Right ventricle myocardium superior (tissue), 1 donor: Measurements from ENCODE around the gene NME9. TPM values are rescaled to one million over a fixed set of nuclear protein-coding genes. Genes with fewer than 3 reads are reported as not detected.
"Not testable (repeated sequence)": the region's sequence is repeated elsewhere in the genome, so short reads cannot be mapped to it uniquely, and the experiment has no call there.

Experiments used
- ATAC-seq: fragments of 200-7000 bp; cut with Tn5 transposase; one replicate; pipeline ENCODE4 v1.9.1; 2020; ENCODE audit warnings: mild to moderate bottlenecking; ENCODE audit not compliant: poor library complexity
- DNase-seq: peaks from one replicate; pipeline ENCODE4 v3.0.0-alpha.2; 2020
- intact Hi-C: fragments of 100-400 bp; cut with DNase I; formaldehyde crosslinking; loops from one replicate; pipeline ENCODE4 v1.11.2; 2022
- long read RNA-seq: library from polyadenylated mRNA; unstranded; transcript quantifications from one replicate; pipeline ENCODE4 v2.0.0, GENCODE V29; 2021
- total RNA-seq: library from RNA; stranded (reverse); fragmentation: NEBNext Ultra II Directional; extraction: Animal tissue kit (Norgen Biotek cat#: 25700); gene quantifications from one replicate; pipeline ENCODE4 v1.2.1, GENCODE V29; 2021
- donor health status: DM: no; HTN: yes; CAD: no; lungs with severe emphysema.

NME9 gene, protein sequence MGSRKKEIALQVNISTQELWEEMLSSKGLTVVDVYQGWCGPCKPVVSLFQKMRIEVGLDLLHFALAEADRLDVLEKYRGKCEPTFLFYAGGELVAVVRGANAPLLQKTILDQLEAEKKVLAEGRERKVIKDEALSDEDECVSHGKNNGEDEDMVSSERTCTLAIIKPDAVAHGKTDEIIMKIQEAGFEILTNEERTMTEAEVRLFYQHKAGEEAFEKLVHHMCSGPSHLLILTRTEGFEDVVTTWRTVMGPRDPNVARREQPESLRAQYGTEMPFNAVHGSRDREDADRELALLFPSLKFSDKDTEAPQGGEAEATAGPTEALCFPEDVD
- total RNA-seq = not detected
- long read RNA-seq = 0 reads

DNA sequence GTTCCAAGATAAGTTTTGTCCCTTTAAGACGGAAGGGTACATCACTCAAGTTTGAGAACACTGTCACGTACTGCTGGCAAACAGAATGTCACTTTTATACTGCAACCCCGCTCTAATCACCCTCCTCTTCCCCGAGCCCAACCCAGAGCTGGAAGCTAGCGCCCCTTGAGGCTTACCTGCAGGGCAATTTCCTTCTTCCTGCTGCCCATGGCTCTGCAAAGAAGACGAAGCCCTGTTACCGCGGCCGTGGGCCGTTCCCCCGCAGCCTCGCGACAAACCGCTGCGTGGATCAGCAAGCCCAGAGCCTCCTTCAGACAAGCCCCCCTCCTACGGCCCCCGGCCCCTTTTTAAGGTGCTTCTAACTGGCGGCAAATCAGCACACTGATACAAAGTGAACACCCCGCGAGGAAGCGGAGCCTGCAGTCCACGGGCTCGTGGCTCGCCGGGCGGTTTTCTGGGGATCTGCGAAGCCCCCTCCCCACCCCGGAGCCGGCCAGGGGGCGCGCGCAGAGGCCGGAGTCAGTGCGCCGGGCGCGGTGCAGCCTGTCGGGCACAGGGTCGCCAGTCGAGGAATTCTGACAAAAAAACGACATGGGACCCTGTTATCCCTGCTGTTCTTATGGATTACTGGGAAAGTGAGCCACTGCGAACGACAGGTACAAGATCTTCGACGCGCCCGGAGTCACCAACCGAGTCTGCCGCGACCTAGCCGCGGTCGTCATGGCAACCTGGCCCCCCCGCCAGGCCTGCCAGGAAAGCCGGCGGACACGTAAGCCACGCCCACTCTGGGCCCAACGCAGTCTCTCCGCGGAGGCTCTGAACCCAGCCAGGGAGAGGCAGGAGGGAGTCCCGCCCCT, at the start of gene NME9:
Gene NME9 (minus strand): TSS at position 725 of the 857 bp plus-strand sequence. CDS start 516 bp downstream, at position 209.
- peak; percentile 93 for DNase-seq
- ATAC-seq = peak; percentile 94
- intact Hi-C loops = no loop called here

DNA sequence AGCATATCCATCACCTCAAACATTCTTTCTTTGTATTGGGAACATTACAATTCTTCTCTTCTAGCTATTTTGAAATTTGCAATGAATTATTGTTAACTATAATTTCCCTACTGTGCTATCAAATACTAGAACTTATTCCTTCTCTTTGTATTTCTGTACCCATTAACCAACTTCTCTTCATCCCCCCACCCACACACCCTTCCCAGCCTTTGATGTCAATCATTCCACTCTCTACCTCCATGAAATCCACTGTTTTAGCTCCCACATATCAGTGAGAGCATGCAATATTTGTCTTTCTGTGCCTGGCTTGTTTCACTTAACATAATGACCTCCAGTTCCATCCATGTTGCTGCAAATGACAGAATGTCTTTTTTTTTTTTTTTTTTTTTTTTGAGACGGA, 49.3 kb upstream of the NME9 start:
- intact Hi-C loops = no loop called here
- ATAC-seq = no peak
- no peak for DNase-seq

DNA sequence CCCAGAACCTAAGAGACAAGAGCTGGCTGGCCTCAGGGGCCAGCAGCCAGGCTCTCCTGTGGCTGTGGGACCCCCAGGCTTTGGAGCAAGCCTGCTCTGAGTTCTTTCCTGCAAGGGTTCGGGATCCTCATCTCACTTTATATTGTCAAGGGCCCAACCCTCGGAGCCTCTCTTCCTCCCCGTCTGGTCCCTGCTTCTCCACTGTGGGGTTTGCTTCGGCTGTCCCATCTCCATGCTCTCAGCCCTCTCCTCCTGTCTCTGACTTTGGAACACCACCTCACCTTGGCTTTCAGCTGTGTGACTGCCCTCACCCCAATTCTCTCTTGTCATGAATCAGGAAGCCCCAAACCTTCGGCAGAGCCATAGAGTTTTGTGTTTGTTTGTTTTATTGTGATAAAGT, 48.7 kb upstream of the NME9 start:
- DNase-seq = no peak
- intact Hi-C loops = no loop called here
- ATAC-seq = no peak

DNA sequence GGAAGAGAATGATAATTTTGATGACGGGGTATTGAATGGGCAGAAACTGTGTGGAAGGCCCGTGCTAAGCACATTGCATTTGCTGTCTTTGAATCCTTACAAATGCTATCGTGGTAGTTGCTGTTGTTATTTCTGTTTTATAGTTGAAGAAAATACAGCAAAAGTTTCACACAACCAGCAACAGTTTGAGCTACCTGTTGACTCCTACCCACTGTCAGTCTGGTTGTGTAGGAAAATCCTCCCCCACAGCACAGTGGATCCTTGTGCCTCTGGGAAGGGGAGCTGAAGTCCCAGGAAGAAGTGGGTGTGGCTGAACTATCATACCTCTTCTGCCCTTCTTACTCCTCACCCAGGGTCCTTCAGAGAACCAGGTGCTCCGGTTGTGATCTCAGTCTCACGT, 48.2 kb upstream of the NME9 start:
- intact Hi-C loops = no loop called here
- DNase-seq = no peak
- no peak for ATAC-seq

DNA sequence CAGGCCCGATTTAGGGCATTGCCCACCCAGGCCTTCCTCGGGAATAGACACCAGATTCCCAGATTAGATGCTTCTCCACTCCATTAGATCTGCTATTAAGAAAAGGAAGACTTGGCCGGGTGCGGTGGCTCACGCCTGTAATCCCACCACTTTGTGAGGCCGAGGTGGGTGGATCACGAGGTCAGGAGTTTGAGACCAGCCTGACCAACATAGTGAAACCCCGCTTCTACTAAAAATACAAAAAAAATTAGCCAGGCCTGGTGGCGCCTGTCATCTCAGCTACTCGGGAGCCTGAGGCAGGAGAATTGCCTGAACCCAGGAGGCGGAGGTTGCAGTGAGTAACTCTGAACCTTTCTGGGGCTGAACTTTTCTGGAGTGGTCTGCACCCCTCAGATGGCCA, 47.6 kb upstream of the NME9 start:
- DNase-seq, intact Hi-C loops, ATAC-seq: not testable (repeated sequence)

DNA sequence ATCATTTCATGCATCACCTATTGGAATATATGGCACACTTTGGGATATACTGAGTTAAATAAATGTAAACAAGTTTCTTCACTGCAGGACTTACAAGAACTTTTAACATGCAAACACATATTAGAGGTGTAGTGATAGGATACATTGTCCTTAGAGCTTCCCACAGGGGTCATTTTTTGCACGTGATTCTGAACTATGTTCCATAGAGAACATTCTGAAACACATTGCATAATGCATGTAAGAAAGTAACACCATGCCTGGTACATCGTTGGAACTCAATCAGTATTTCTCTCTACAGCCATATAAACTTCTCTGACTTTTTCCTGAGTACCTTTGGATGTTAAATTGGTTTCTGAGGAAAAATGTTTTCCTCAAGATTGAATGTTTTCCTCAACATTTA, 47.0 kb upstream of the NME9 start:
- no peak for DNase-seq
- ATAC-seq = peak; percentile 54
- intact Hi-C loops = no loop called here

DNA sequence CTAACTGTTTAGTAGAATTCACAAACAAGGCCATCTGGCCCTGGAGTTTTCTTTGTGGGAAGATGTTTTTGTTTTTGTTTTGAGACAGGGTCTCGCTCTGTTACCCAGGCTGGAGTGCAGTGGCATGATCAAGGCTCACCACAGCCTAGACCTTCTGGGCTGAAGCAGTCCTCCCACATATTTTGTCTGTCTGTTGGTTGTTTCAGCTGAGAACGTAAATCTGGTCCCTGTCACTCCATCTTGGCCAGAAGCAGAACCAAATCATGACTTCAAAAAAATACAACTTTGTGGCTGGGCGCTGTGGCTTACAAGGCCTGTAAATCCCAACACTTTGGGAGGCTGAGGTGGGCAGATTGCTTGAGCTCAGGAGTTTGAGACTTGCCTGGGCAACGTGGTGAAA, 45.8 kb upstream of the NME9 start:
- no peak for ATAC-seq
- intact Hi-C loops = no loop called here
- no peak for DNase-seq

DNA sequence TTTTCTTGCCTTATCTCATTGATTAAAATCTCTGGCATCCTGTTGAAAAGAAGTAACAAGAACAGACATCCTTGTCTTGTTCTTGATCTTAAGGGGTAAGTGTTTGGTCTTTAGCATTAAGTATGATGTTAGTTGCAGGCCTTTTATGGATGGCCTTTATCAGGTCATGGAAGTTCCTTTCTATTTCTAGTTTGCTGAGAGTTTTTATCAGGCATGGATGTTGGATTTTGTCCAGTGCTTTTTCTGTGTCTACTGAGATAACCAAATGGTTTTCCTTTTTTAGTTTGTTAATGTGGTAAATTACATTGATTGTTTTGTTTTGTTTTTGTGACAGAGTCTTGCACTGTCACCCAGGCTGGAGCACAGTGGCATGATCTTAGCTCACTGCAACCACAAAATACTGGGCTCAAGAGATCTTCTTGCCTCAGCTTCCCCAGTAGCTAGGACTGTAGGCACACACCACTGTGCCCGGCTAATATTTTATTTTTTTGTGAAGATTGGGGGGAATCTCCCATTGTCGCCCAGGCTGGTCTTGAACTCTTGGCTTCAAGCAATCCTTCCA, 45.0 kb upstream of the NME9 start:
- intact Hi-C loops = no loop called here
- DNase-seq (no peak), ATAC-seq (peak; percentile 62)

DNA sequence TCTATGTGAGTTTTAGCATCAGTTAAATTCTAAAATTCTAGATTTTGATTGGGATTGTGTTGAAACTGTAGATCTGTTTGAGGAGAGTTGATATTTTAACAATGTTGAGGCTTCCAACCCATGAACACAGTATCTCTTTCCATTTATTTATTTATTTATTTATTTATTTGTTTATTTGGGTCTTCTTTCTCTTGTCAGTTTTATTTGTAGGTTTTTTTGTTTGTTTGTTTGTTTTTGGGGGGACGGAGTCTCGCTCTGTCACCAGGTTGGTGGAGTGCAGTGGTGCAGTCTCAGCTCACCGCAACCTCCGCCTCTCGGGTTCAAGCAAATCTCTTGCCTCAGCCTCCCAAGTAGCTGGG, 44.1 kb upstream of the NME9 start:
- no peak for DNase-seq
- intact Hi-C loops = no loop called here
- no peak for ATAC-seq

DNA sequence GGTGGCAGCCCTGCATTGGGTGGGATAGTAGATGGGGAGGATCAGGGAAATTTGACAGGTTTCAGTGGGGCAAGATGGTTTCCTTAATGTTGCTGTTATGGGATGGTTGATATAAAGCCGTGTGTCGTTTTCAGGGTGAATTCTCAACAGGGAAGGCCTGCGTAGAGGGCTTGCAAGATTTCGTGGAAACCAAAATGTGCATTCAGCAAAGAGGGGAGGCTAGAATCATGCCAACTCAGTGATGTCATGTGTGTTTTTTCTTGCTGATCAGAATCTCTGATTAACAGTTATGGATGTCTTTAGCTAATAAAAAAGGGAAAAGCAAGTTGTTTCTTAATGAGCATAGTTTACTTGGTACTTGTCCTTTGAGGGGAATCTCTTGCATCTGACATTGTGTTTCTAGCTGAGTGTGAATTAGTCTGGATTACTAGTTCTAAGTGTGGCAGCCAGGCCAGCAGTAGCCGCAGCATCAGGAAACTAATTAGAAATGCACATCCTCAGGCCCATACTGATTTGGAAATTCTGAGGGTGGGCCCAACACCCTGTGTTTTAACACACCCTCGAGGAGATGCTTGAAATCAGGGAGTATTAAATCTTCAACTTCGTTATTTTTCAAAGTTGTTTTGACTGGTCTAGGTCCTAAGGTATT, 43.6 kb upstream of the NME9 start:
- DNase-seq (no peak), ATAC-seq (no peak)
- intact Hi-C loops = no loop called here

DNA sequence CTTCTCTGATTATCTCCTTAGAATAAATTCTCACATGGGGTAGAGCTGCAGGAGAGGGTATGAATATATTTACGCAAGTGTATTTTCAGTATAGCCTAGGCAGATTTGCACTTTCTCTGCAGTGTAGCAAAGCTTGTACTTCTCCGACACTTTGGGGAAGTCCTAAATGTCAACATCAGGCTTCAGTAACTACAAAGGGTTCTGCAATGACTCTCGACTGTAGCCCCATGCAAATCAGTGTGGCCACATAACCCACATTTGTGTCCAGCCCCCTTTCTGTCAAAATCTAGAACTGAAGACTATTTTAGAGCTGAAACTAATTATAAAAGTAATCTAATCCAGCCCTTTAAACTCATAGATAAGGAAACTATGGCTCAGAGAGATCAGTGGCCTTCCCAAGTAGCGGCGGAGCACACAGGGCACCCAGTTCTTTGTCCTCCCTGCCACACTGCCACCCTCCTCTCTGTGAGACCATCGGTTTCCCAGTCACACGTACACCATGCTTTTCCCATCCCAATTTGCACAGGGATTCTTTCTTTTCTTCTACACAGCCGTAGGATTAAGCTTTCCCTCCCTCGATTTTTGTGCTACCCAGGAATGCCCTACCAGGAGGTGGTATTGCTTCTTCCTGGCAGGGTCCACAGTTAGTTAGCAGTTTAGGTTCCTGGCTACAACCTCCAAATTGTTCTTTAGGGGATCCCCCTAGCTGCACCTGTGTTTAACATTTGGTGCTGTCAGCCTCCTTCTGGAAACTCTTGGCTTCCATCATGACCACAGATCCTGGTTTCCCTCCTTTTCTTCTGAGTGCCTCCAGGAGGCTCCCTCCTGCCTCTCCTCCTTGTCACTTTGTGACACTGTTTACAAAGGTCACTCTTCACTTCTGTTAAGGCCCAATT, 41.7 kb upstream of the NME9 start:
- no peak for DNase-seq

DNA sequence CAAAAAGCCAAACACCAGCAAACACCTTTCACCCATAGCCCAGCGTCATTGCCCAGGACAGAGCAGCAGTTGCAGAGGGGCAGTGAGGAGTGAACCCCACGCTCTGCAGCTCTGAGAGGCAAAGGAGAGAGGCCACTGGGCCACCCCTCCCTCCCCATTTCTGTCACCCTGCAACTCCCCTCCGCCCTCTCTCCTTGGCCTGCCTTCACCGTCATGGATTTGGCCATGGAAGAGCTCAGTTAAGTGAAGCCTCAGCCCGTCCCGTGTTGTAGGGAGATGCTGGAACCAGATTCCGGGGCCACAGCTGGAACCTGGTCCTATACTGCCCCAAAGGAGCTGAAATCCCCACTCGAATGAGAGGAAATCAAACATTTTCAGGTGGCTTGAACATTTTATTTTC, 40.7 kb upstream of the NME9 start:
- no peak for ATAC-seq
- intact Hi-C loops = no loop called here
- DNase-seq = no peak

More for the DNA sequence above, 41.7 kb upstream of the NME9 start:
- intact Hi-C loops = no loop called here
- no peak for ATAC-seq

DNA sequence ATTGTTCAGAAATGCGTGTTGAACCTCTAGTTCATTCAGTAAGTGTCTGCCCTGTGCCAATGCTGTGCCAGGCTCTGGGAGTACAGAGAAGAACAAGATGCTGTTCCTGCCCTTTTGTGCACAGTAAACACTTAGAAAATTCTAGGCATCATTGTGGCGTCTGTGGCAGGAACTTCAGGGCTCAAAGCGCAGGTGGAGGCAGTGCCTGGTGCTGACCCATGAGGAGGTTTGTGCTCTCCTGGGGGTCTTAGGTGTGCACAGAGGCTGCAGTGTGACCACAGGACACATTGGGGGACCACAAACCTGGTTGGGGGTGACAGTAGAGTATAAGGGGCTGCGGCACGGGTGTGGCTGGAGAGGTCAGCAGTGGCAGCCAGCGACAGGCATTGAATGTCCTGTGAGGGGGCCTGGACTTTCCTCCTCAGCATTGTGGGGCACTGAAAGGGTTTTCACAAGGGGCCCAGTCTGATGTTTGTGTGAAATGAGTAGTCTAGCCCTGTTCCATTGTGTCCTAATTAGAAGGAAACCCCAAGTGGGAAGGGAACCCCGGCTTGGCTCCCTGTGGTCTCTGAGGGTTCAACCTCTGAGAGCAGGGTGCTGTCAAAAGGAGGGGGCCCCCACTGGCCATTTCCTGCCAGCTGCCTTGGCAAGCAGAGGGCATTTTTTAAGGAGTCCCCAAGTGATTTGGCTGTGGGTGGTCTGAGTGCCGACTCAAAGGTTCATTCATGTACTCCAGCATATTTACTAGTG, 39.7 kb upstream of the NME9 start:
- DNase-seq = no peak
- no peak for ATAC-seq
- intact Hi-C loops = no loop called here

DNA sequence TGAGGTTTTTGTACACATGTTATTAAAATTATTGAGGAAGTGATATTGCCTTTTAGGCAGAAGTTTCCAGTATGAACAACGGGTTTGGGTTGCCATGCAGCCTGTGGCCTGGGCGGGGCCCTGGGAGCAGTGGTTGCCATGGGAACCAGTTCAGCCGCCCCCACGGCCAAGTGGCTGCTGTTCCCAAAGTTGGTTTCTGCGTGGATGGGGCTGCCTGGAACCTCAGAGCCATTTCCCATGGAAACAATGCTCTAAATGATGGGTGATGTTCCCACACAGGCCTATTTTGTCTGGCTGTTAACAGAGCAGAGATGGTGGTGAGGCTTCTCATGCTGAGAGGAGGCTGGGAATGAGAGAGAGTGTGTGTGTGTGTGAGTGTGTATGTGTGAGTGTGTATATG, 38.3 kb upstream of the NME9 start:
- DNase-seq (peak; percentile 82), ATAC-seq (no peak)
- intact Hi-C loops = no loop called here

DNA sequence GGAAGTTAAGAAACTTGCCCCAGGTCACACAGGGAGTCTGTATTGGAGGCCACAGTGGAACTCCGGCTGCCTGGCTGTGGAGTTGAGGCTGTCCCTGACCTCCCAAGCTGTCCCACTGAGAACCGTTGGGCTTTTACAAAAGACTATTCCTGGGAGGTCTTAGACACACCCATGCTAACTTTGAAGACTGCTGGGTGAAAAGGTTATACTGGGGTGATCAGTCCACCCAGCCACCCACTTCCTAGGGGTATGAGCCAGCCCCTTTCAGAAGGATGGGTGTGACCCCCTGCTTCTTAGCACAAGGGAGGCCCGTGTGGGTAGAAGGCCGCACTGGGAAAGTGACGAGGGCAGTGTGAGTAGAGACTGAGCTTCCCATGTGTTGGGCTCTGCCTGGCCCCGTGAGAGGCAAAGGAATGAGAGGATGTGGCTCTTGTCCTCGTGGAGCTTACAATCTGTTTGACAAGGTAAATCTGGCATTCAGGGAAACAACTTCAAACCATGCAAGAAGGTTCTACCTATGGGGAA, 37.7 kb upstream of the NME9 start:
- intact Hi-C loops = no loop called here
- DNase-seq (no peak), ATAC-seq (no peak)

DNA sequence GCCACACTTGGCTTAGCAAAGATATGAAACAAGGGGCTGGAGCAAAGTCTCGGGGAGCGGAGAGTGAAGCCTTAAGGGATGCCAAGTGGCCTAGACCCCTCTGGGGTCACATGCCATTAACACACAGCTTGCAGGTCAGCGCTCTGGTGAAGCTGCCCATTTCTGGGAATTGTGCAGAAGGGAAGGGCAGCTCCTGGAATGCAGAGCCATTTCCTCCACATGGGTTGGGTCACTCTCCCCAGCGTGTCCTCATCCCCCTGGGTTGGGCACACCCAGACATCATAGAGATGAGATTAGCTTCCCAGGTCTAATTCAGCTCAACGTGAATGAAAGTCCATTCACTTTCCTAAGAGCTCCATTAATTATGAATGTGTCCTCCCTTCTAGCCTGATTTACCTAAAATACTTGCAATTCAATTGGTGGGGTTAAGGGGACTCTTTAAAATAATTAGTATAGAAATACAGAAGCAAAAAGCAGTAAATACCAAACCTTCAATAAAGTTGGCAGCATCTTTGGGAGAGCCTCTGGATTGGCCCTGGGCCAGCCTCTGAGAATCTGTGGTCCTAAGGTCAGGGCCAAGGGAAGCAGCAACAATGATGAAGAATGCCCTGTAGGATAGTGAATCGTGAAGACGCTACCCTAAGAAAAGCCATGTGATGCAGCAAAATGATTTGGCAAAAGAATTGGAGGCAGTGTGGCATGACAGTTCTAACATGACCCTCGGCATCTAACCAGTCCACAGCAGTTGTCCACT, 36.5 kb upstream of the NME9 start:
- ATAC-seq (no peak), DNase-seq (no peak)
- intact Hi-C loops = no loop called here

DNA sequence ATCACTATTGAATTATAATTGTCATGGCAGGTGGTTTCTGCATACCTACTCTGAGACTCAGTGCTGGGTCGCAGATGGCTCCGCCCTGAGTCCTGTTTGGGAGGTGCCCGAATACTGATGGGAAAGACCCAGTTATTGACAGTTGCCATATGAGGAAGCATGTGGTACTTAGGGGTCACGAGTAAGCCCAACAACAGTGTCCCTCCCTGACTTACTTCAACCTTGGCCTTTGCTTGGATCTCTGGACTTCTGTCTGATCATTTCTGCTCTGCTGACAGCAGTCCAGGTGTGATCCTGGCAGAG, 35.6 kb upstream of the NME9 start:
- DNase-seq (no peak), ATAC-seq (no peak)
- intact Hi-C loops = no loop called here
